Aorta (tissue), 5 donors: ENCODE measurements around the gene NID1. TPM values are rescaled to one million over a fixed set of nuclear protein-coding genes. Genes with fewer than 3 reads are reported as not detected.

Source experiments
- ATAC-seq: fragments of 200-7000 bp; cut with Tn5 transposase; one replicate; pipeline ENCODE4 v1.9.1; 2022; ENCODE audit warnings: moderate library complexity; ENCODE audit not compliant: low FRiP score
- DNase-seq, 2 donors: peaks; one replicate each; pipeline ENCODE4 v3.0.0-alpha.2; 2020
- H3K27ac ChIP-seq, 2 donors: one replicate each; pipeline ENCODE4 v1.5.1; 2013; ENCODE audit warnings: low read length in 2 of 2, mild to moderate bottlenecking in 2 of 2, moderate library complexity in 2 of 2, control low read depth in 1 of 2, inconsistent platforms in 1 of 2, low read depth in 1 of 2
- H3K27me3 ChIP-seq, 2 donors: one replicate each; pipeline ENCODE4 v1.6.1; 2013; ENCODE audit warnings: control low read depth in 1 of 2, low read length in 1 of 2, mild to moderate bottlenecking in 1 of 2, moderate library complexity in 1 of 2; ENCODE audit not compliant: insufficient read depth in 2 of 2, control insufficient read depth in 1 of 2
- H3K36me3 ChIP-seq, 2 donors: one replicate each; pipeline ENCODE4 v1.6.1; 2013; ENCODE audit warnings: control low read depth in 1 of 2, low read length in 1 of 2, mild to moderate bottlenecking in 1 of 2; ENCODE audit not compliant: insufficient read depth in 2 of 2, control insufficient read depth in 1 of 2
- H3K4me1 ChIP-seq, 2 donors: one replicate each; pipeline ENCODE4 v1.6.1; 2013; ENCODE audit warnings: low read length in 2 of 2, control low read depth in 1 of 2, mild to moderate bottlenecking in 1 of 2, moderate library complexity in 1 of 2; ENCODE audit not compliant: insufficient read depth in 2 of 2, control insufficient read depth in 1 of 2
- H3K4me3 ChIP-seq, 2 donors: one replicate each; pipeline ENCODE4 v1.5.1; 2013; ENCODE audit warnings: low read length in 2 of 2, control low read depth in 1 of 2, mild to moderate bottlenecking in 1 of 2
- H3K9me3 ChIP-seq: one replicate; pipeline ENCODE4 v1.6.1; 2013; ENCODE audit warnings: mild to moderate bottlenecking, low read length; ENCODE audit not compliant: control insufficient read depth
- WGBS, 2 donors: extraction: QIAGEN DNeasy Blood & Tissue Kit; methylation state at CpG; one replicate each; pipeline ENCODE4 v1.1.7; 2013; 5-methylcytosine and 5-hydroxymethylcytosine counted together
- intact Hi-C, 2 donors: fragments of 100-400 bp; cut with DNase I; formaldehyde crosslinking; loops; one replicate each; pipeline versions ENCODE4 v1.14.2 to v1.15.0; 2022
- long read RNA-seq, 2 donors: library from polyadenylated mRNA; unstranded; transcript quantifications; one replicate each; pipeline ENCODE4 v2.0.0, GENCODE V29; 2020 to 2021
- polyA plus RNA-seq, 2 donors: library from polyadenylated mRNA; stranded (reverse); fragments of 200-250 nt; gene quantifications; one replicate each; pipeline ENCODE4 v1.2.3, GENCODE V29; 2013
- total RNA-seq, 2 donors: library from RNA; stranded (reverse); fragmentation: NEBNext Ultra II Directional; extraction: Animal tissue kit (Norgen Biotek cat#: 25700); gene quantifications; one replicate each; pipeline ENCODE4 v1.2.1, GENCODE V29; 2021
- donor health status: healthy with polysubstance abuse.
- donor health status: Bipolar disorder and iron deficiency.
- donor health status: DM: no; HTN: no; CAD: no.
- donor health status: DM: no; HTN: no; CAD: no.
- donor health status: DM: yes; HTN: yes; CAD: no.

Gene NID1
- total RNA-seq (10 to 100 TPM; 63.3 to 69.5 TPM), polyA plus RNA-seq (10 to 100 TPM; 11.0 to 57.5 TPM)
- long read RNA-seq, donor 1, partial matches to known transcripts = 2 of 16 reads
- long read RNA-seq, donor 1, other reads (novel, unspliced or antisense) = 14 of 16 reads
- long read RNA-seq, donor 2, full-length matches to known transcripts = 8 of 21 reads
- long read RNA-seq, donor 2, partial matches to known transcripts = 4 of 21 reads
- long read RNA-seq, donor 2, other reads (novel, unspliced or antisense) = 9 of 21 reads

GRCh38 chr1:236064674-236065508, at the start of gene NID1:
Gene NID1 (minus strand): TSS chr1:236065090. CDS start chr1:236065079, 11 bp downstream.
- peak; percentile 87 to 95 for DNase-seq
- Histone ChIP-seq H3K27me3 (no peaks in the 10 kb centered on the region), H3K9me3 (no peaks in the 10 kb centered on the region), H3K36me3 (no peaks in the 10 kb centered on the region), H3K4me3 (peak within 1 kb of the TSS; percentile 33 to 70), H3K4me1 (no peaks in the 10 kb centered on the region), H3K27ac (peak within 1 kb of the TSS; percentile 23 to 49)
- intact Hi-C loops = loop anchor here in 1 of 2 donors (10.0 kb wide), 1 partner anchor 560 kb away; the partner anchor contains the start of gene B3GALNT2
- 1% methylated on average over 81 to 100 of the region's 100 CpGs for WGBS, 2 donors
- ATAC-seq = peak; percentile 95

GRCh38 chr1:236114076-236114747, 49.3 kb upstream of the NID1 start:
- 88 to 98% methylated on average over 5 of the region's 5 CpGs for WGBS, 2 donors
- H3K4me3 ChIP-seq = no peak overlapping the region
- H3K36me3 ChIP-seq = no peaks in the 10 kb centered on the region
- H3K9me3 ChIP-seq = no peaks in the 10 kb centered on the region
- no peaks in the 10 kb centered on the region for H3K4me1 ChIP-seq
- intact Hi-C loops = loop anchor here in 1 of 2 donors (5.0 kb wide), 1 partner anchor 378 kb away; no protein-coding TSS in a partner anchor
- ATAC-seq (no peak), DNase-seq (peak in 1 of 2 donors; percentile 6)
- no peaks in the 10 kb centered on the region for H3K27me3 ChIP-seq
- no peak overlapping the region for H3K27ac ChIP-seq

- Histone ChIP-seq H3K27me3 (no peaks in the 10 kb centered on the region), H3K4me1 (no peaks in the 10 kb centered on the region), H3K36me3 (no peaks in the 10 kb centered on the region), H3K27ac (no peak overlapping the region), H3K9me3 (no peaks in the 10 kb centered on the region), H3K4me3 (no peak overlapping the region)
- DNase-seq (peak in 1 of 2 donors; percentile 66), ATAC-seq (no peak)
- intact Hi-C loops = loop anchor here in 1 of 2 donors (5.0 kb wide), 1 partner anchor 379 kb away; no protein-coding TSS in a partner anchor
- WGBS, 2 donors = 75 to 77% methylated on average over 15 of the region's 15 CpGs
Observed at GRCh38 chr1:236113324-236114032, 48.6 kb upstream of the NID1 start.

GRCh38 chr1:236112332-236112627, 47.4 kb upstream of the NID1 start:
- DNase-seq (peak in 1 of 2 donors; percentile 63), ATAC-seq (no peak)
- no peaks in the 10 kb centered on the region for H3K9me3 ChIP-seq
- H3K36me3 ChIP-seq = no peaks in the 10 kb centered on the region
- 92% methylated on average over 6 of the region's 6 CpGs for WGBS, 2 donors
- no peaks in the 10 kb centered on the region for H3K27me3 ChIP-seq
- H3K27ac ChIP-seq = no peak overlapping the region
- intact Hi-C loops = loop anchor here in 1 of 2 donors (5.0 kb wide), 1 partner anchor 380 kb away; no protein-coding TSS in a partner anchor
- H3K4me3 ChIP-seq = no peak overlapping the region
- H3K4me1 ChIP-seq = no peaks in the 10 kb centered on the region

GRCh38 chr1:236111527-236112331, 46.8 kb upstream of the NID1 start:
- 84 to 89% methylated on average over 16 to 17 of the region's 17 CpGs for WGBS, 2 donors
- intact Hi-C loops = loop anchor here in 1 of 2 donors (5.0 kb wide), 1 partner anchor 381 kb away; no protein-coding TSS in a partner anchor

GRCh38 chr1:236110137-236110536, 45.2 kb upstream of the NID1 start:
- intact Hi-C loops = loop anchor here in 1 of 2 donors (5.0 kb wide), 1 partner anchor 382 kb away; no protein-coding TSS in a partner anchor
- no peaks in the 10 kb centered on the region for H3K4me1 ChIP-seq

More at GRCh38 chr1:236111527-236112331, 46.8 kb upstream of the NID1 start:
- ATAC-seq (no peak), DNase-seq (peak in 1 of 2 donors; percentile 62)
- no peak overlapping the region for H3K4me3 ChIP-seq
- H3K27me3 ChIP-seq = no peaks in the 10 kb centered on the region
- no peaks in the 10 kb centered on the region for H3K9me3 ChIP-seq
- H3K36me3 ChIP-seq = no peaks in the 10 kb centered on the region
- no peaks in the 10 kb centered on the region for H3K4me1 ChIP-seq
- no peak overlapping the region for H3K27ac ChIP-seq

GRCh38 chr1:236108027-236108648, 43.2 kb upstream of the NID1 start:
- no peaks in the 10 kb centered on the region for H3K36me3 ChIP-seq
- DNase-seq (no peak), ATAC-seq (no peak)
- intact Hi-C loops = loop anchor here in 1 of 2 donors (10.0 kb wide), 1 partner anchor 667 kb away; no protein-coding TSS in a partner anchor
- no peaks in the 10 kb centered on the region for H3K27me3 ChIP-seq
- no peaks in the 10 kb centered on the region for H3K9me3 ChIP-seq
- no peak overlapping the region for H3K27ac ChIP-seq
- no peak overlapping the region for H3K4me3 ChIP-seq
- 83 to 84% methylated on average over 7 of the region's 7 CpGs for WGBS, 2 donors
- H3K4me1 ChIP-seq = no peaks in the 10 kb centered on the region

More at GRCh38 chr1:236110137-236110536, 45.2 kb upstream of the NID1 start:
- no peak for ATAC-seq
- 85 to 92% methylated on average over 13 of the region's 13 CpGs for WGBS, 2 donors
- Histone ChIP-seq H3K4me3 (no peak overlapping the region), H3K36me3 (no peaks in the 10 kb centered on the region), H3K27ac (no peak overlapping the region), H3K27me3 (no peaks in the 10 kb centered on the region), H3K9me3 (no peaks in the 10 kb centered on the region)
- DNase-seq = peak in 1 of 2 donors; percentile 59
